Measurements from ENCODE around the gene CNR2. TPM values are rescaled to one million over a fixed set of nuclear protein-coding genes. Genes with fewer than 3 reads are reported as not detected.
A peak's percentile ranks its signal among the peaks of the same experiment; 100 is the strongest.
"Not testable (repeated sequence)": the region's sequence is repeated elsewhere in the genome, so short reads cannot be mapped to it uniquely, and the experiment has no call there.

CNR2 gene
- total RNA-seq (2014; rRNA removed; shearing (Covaris generic)) = not detected in 2 replicates

DNA sequence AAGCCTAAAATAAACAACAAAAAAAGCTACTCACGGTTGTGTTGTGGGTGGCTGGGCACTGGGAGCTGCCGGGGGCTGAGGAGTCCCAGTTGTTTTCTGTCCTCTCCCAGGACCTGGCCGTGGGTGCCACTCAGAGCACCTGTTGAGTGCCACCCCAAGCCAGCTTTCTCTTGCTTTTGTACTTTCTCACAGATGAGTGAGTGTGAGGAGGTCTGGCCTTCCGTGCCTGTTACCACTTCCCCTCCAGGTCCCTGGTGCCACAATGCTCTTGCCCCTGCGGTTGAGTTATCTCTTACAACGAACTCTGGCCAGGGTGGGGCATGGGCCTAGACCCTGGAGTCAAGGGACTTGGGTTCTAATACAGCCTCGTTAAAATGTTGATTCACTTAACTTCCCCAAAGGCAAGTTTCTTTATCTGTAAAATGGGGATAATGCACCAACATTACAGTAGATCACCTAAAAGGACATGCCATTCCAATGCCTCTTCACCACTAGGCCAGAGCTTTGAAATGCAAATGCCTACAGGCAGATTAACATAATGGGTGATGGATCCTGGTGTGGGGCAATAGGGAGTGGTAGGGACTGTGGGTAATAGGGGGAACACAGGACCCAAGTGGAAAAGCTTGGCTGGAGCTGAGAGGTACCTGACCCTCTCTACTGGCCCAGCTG, at the start of gene CNR2:
Gene CNR2 (minus strand): TSS at position 151 of the 669 bp plus-strand sequence. CDS start 37,745 bp downstream, outside the sequence.
- DNase-seq (ENCODE audit: low spot score) = no peak

DNA sequence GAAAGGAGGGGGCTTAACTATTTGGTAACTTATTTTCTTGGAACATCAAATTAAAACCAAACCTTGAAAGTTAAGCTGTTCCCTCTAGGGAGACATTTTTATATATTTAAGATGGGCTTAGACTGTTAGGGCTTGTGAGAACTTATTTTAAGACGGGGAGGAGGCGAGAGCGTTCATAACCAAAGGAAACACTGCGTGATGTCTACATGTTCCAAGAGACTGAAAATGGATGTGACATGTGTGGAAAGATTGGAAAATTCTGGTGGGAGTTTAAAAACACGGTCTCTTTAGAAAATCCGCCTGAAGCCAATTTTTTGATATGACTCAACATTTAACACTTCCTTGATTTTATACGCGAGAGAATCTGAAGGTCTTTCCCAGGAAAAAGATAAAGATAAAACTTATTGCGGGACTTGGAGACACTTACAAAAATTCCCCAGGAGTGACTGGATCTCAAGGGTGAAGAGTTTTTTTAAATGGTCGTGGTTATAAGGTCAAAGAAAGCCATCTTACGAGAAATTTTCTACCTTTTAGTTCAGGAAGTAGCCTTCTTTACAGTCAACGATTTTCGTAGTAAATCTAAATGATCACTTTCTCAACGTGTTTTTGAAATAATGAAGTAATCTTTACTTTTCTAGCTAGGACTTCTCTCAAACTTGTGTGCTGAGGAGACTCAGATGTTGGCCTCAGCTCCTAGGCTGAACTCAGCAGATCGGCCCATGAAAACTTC, 47.3 kb upstream of the CNR2 start:
- no peak for DNase-seq (ENCODE audit: low spot score)

DNA sequence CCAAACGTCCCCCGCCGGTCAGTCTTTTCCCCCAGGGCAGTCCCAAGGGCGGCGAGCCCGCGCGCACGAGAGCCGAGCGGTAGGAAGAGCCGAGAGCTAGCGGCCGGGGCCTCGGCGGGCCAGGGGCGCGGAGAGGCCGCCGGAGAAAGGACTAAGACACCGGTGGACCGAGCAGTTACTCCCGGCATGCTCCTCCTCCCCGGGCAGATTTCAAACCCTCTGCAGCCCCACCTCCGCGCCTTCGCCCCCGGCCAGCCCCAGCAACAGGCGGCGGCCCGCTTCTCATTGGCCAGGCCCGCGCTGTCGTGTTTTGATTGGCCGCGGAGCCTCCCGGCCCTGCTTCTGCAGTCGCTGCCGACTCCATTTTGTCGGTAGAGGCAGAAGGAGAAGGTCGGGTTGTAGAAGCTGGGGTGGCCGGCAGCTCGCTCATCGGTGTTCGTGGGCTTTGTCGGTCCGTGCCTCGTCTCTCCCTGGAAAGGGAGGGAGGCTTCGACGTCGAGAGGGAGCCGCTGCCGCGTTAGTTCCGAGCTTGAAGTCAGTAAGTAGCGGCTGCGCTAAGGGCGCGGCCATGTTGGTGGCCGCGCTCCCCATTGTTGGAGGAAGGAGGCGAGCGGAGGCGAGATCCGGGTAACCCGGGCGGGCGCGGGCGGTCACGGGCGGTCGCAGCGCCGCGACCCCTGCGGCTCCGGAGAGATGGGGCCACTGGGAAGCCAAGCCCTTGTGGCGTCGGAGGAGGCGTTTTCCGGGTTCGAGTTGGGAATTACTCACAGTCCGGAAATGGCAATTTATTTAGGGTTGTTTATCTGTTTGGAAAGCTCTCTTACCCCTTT, 46.5 kb upstream of the CNR2 start, which contains the start of gene PNRC2:
Gene PNRC2 (plus strand): TSS at position 368 of the 830 bp plus-strand sequence. CDS start 1,630 bp downstream, outside the sequence.
- peak; percentile 97 for DNase-seq (ENCODE audit: low spot score)

DNA sequence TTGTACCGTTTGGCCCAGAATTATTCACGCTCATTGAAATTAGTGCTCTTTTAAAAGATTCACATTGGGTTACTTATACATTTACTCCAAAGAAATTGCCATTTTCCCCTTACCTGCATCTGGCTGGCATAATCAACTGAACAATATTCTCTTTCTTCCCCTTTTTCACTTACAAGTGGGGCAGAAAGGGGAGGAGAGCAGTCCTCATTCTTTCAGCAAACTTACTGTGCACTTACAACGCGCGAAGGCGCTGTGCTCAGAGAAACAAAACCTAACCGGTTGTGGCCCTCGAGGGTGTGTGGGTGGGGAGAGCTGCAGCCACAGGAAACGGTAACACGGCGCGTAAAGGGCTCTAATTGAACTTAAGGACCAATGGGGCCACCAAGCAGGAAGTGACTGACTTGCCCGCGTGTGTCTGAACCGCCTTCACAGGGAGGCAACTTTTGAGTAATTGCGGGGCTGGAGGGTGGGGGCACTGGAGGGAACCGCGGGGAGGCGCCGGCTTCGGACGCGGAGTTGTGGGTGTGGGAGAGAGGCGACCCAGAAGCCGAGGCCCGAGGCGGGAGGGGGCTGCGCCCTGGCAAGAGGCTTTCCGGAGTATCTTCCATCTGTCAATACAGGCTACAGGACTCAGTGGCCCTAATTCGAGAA, 45.8 kb upstream of the CNR2 start:
- peak; percentile 92 for DNase-seq (ENCODE audit: low spot score)

DNA sequence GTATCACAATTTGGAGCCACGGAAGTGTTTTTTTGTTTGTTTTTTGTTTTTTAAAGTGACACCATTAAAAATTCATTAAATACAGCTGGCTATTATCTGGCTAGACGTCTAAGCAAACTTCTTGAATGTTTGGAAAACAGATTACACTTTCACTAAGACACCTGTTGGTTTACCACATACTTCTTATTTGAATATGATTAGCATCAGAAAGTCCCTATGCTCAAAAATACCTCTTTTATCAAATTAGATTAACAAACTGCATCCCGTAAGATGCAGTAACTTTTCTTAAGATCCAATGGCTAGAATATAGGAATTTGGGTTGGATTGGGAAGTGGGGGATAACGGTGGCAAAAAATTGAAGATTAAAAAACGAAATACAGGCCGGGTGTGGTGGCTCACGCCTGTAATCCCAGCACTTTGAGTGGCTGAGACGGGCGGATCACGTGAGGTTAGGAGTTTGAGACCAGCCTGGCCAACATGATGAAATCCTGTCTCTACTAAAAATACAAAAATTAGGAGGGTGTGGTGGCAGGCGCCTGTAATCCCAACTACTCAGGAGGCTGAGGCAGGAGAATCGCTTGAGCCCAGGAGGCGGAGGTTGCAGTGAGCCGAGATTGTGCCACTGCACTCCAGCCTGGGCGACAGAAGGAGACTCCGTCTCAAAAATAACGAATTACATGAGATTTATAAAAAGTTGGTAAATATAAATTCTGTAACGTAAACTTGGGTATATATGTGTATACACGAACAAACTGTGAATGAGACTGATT, 45.1 kb upstream of the CNR2 start:
- not testable (repeated sequence) for DNase-seq (ENCODE audit: low spot score)

DNA sequence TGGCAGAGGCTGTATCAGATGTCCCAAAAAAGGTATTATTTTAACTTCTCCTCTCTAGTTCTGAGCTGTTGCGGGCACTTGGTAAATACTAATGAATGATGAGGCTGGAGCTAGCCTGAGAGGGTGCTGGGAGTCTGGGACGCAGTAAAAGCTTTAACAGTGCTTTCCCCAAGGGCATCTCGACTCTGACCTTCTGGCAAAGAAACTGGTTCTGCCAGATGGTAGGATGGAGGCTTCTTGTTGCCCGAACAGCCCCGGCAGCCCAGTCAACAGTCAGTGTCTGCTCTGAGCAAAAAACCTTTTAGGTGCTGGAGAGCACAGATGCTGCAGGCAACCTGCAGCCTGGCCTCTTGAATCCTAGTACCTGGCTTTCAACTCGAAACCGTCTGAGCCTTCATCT, 43.9 kb upstream of the CNR2 start:
- peak; percentile 80 for DNase-seq (ENCODE audit: low spot score)

DNA sequence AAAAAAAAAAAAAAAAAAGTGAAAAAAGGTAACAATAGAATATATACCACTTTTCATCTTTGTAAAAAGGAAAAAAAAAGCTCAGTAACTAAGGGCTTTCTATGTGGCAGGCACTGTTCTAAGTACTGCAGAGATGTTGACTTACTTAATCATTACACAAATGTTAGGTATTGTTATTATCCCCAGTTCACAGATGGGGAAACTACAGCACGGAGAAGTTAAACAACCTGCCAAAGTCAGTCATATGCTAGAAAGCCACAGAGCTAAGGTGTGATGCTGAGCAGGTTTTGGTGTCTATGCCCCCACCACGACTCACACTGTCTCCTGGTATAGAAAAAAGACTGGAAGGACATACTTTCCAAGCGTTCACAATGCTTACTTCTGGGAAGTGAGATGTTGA, 39.9 kb upstream of the CNR2 start:
- DNase-seq (ENCODE audit: low spot score) = no peak

DNA sequence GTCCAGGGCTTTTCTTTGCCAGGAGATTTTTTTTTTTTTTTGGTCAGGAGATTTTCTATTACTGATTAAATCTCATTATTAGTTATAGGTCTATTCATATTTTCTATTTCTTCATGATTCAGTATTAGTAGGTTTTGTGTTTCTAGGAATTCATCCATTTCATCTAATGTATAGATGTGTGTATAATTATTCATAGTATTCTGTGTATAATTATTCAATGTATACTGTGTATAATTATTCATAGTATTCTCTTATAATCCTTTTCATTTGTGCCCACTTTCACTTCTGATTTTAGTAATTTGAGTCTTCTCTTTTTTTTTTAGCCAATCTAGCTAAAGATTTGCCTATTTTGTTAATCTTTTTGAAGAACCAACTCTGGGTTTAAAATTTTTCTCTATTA, 34.2 kb upstream of the CNR2 start:
- no peak for DNase-seq (ENCODE audit: low spot score)

DNA sequence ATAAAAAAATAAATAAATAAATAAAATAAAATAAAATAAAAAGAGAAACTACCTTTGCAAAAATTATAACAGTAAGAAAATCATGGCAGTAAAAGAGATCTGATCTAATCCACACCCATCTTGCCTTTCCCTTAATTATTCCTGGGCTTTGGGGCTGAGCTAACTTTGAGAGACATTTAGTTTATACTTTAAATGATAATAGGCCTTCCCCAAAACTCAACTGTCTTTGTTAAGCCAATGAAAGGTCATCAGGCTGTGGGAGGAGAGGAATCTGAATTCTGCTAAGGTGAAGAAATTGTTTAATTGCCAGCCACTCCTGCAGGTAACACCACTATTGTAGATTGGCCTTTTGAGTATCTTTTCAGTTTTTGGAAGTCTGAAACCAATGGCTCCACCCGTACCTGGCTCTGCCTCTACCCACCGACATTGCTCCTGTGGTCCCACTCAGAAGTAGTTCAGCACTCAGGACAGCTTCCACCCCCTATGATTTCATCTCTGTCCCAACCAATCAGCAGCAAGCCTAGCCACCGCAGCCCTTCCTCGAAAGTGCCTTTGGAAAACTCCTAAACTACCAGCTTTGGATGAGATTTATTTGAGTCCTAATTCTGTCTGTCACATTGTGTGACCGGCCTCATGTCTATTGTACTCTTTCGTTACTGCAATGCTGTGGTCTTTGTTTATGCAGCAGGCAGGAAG, 23.5 kb upstream of the CNR2 start:
- no peak for DNase-seq (ENCODE audit: low spot score)

DNA sequence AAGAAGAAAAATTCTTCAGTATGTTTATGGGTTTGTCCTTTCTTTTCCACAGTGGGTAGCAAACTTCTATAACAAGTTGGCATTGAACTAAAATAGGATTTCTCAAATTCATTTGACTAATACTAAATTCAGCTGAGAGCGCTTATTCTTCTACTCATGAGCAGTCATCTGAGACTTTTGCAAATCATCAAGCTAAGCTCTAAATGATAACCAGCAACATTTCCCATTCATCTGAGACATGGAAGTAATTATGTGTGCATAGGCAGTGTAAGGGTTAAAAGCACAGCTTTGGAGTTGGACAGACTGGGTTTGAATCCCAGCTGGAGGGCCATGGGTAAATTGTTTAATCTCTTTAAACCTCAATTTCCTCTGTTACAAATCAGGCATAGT, 18.3 kb upstream of the CNR2 start:
- no peak for DNase-seq (ENCODE audit: low spot score)

DNA sequence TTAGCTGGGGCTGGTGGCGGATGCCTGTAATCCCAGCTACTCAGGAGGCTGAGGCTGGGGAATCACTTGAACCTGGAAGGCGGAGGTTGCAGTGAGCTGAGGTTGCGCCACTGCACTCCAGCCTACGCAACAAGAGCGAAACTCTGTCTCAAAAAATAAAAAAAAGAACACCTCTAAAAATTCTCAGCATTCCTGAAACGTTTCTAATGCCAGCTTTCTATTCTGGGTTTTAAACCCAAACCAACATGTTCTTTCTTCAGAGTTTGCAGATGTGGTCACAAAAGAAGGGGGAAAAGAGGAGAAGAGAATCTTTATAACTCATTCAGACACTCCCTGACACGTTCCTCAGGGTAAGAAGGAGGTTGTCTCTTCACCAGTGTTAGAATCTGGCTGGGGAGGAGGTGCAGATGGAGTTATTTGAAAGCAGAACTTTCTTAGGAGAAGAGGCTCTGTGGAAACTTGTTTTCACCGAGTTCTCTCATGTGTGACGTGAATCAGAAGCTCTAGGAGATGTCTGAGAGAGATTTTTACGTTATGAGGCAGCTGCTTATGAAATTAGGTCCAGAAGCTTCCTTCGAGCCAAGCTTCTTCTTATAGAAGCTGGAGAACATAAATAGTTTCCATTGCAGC, 17.8 kb upstream of the CNR2 start:
- no peak for DNase-seq (ENCODE audit: low spot score)

DNA sequence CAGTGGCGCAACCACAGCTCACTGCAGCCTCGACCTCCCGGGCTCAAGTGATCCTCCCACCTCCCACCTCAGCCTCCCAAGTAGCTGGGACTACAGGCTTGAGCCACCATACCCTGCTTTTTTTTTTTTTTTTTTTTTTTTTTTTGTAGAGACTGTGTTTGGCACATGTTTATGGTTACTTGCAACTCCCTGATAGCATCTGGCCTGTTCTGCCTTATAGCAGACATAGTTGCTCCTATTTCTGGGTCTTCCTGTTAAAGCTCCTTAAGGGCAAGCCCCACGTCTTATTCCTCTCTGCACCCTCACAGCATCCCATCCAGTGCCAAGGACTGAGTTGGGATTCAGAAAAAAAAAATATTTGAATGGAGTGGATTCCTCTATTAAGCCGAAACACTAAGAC, 17.1 kb upstream of the CNR2 start:
- DNase-seq (ENCODE audit: low spot score) = no peak

DNA sequence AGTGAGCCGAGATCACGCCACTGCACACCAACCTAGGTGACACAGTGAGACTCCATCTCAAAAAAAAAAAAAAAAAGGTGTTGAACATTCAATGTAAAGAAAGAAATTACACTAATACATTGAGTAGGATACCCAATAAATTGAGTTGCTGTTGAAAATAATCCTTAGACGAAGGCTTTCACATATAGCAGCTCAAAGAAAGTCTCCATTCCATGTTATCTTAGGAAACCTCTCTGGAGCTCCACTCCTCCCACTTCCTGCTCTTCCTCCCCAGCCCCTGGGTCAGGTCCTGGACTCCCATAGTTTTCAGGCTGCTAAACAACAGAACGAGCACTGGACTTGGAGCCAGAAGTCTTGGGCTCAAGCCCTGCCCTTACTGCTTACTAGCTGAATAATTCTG, 15.6 kb upstream of the CNR2 start:
- no peak for DNase-seq (ENCODE audit: low spot score)

DNA sequence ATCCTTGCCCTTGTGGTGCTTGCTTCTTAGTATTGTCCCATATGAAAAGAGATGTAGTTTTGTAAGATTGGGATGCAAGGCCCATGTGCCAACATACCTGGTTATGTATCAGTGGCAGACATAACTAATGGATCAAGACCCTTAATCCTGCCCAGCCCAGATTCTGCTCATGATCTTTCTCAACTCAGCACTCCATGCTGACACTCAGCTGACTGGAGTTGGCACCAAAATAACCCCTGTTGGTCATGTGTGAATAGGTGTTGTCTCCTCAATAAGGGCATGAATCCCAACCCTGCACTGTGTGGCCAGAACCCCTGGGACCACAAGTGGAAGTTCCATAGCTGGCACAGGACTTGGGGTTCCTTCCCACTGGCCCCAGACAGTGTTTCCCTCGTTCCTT, 13.9 kb upstream of the CNR2 start:
- DNase-seq (ENCODE audit: low spot score) = no peak

DNA sequence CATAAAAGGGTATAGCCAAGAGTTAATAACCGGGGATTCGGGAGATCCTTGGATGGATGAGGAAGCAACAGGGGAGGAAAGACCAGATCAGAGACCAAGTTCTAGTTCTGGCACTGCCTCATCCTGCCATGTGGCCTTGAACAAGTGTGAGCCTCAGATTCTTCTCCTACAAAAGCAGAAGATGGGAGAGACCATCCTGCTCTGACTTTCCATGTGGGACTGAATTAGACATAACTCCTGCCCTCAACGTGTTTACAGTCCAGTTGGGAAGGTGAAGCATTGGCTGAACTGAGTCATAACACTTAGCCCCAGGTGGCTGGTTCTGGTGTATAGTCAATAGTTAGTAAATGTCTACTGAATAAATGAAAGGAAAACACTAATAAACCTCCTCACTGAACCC, 12.1 kb upstream of the CNR2 start:
- DNase-seq (ENCODE audit: low spot score) = no peak

DNA sequence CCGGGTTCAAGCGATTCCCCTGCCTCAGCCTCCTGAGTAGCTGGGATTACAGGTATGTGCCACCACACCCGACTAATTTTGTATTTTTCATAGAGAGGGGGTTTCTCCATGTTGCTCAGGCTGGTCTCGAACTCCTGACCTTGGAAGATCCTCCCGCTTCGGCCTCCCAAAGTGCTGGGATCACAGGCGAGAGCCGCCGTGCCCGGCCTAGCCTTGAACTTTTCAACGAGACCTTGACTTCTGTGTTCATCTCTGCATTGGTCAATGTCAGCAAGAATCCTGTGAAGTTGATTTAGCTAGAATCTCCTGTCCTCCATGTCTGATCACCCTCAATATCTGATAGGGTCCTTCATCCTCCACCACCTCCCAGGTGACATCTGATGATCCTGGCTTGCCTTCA, 11.4 kb upstream of the CNR2 start:
- DNase-seq (ENCODE audit: low spot score) = no peak

DNA sequence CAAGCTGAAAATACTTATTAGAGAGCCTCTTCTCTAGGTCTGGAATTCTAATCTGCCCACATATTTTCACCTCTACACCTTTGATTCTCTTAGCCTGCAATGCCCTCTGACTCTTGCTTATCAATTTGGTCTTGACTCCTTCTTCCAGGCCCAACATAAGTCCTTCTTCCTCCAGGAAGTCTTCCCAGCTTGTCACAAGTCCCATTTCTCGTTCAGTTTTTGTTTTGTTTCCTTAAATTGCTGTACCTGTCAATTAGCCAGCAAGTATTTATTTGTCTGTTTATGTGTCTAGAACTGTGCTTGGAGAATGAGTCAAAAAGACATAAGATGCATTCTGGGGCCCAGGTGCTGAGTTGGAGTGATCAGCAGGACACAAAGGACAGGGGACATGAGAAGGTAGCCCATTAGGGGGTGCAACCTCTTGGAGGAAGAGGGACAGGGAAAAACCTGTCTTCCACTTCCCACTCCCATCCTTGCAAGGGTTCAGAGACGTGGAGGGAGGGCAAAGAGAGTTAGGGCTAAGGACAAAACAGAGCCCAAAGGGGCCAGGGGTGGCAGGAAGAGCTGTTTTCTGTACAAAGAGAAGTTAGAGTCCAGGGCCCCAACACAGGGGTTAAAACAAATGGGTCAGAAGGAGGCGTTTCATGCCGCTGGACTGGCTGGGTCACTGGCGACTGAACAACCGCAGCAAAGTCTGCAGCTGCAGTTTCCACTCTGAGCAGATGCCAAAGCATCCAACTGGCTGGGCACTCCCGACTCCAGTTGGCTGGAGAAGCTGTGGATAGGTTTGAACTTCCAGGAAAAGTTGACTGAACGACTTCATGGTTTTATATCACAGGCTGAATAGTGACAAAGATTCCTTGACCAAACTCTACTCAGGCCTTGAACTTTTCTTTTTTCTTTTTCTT, 10.7 kb upstream of the CNR2 start:
- DNase-seq (ENCODE audit: low spot score) = no peak

DNA sequence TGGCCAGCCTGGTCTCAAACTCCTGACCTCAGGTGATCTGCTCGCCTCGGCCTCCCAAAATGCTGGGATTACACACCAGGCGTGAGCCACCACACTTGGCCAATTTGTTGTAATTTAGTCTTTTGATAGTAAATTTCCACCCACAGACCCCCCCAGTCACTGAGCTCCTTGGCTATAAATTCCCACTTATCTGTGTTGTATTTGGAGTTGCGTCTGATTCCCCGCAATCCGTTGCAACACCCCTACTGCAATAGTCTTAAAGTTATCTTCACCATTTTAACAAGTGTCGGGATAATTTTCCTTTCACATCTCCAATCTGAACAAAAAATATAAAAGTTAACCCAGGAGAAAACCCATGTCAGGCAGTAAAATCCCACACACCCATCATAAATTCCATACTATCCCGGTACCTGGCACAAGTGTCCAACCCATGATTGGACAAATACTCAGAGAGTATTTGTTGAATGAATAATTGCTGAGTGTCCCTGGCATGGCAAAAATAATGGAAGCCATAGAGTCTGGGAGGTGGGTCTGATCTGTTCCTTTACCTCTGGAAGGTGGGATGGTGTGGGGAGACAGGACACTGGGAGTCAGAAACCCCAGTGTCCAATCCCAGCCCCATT, 9.3 kb upstream of the CNR2 start:
- DNase-seq (ENCODE audit: low spot score) = no peak
